HL-60/S4 treated with retinoic acid at 250 ng/mL for 4 days and 3 days (cell line): Measurements from ENCODE around the gene AGAP6.
"Not testable (repeated sequence)": the region's sequence is repeated elsewhere in the genome, so short reads cannot be mapped to it uniquely, and the experiment has no call there.

Experiments used
- in situ Hi-C: fragments of 300-500 bp; cut with MboI; formaldehyde crosslinking; loops from 2 replicates; pipeline ENCODE4 v1.7.0; 2022; ENCODE audit warnings: low sequenced_read_pairs

Gene AGAP6

DNA sequence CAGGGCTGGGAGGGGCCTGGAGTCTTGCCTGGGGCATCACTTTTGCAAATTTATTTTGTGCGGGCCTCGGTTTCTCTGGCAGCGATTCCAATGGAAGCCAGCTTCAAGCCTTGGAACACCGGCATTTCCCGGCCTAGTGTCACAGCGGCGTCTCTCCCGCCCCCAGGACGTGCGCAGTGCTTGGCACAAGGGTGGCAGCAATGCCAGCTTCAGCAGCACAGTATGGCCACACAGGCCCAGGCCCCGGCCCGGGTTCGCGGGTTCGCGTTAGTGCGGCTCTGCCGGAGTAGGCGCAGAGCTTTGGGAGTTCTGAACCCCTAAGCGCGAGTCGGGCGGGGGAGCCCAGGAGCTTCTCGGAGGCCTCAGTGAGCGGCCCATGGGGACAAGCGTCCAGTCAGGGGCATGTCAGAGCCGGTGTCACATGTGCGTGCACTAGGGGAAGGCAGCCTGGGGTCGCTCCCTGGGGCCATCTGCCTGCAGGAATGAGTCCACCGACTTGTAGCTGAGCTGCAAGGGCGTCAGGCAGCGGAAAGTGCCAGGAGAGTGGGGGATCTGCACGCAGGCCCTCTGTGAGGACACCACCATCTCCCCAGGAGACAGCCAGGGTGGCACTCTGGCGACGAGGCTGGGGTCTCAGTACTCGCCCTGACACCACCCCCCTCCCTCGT is 36.6 kb downstream of the AGAP6 start:
- in situ Hi-C loops: not testable (repeated sequence)

DNA sequence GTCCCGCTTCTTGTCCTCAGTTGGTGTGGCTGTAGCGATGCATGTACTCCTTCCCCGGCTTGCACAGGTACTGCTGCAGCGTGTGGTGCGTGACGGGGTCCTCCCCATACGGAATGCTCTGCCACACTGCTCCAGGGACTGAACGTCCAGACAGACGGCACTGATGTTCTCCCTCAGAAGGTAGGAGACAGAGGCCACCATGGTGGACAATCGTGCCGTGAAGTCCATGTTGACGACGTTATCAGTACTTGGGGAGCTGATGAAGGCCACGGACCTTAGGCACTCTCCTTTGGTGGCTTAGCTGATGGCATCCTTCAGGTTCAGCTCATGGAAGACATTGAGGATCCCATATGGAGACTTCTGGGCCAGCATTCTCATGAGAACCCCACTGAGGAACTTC is 37.4 kb downstream of the AGAP6 start:
- in situ Hi-C loops: no loop called here

DNA sequence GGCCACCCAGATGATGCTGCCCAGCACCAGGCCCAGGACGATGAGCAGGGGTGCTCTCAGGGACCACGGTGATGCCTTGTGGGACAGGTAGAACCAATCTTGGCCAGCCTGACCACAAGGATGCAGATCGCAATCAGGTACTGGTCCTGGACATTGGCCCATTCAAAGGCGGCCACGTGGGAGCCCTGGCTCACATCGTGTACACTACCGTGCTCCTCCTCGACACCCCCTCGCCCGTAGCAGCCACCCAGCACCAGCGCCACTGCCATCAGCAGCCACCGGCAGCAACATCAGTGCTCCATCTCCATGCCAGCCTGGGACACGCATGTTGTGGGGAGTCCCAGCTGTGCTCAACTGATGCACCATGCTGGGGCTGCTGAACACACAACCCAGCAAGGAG is 39.0 kb downstream of the AGAP6 start:
- in situ Hi-C loops: no loop called here

DNA sequence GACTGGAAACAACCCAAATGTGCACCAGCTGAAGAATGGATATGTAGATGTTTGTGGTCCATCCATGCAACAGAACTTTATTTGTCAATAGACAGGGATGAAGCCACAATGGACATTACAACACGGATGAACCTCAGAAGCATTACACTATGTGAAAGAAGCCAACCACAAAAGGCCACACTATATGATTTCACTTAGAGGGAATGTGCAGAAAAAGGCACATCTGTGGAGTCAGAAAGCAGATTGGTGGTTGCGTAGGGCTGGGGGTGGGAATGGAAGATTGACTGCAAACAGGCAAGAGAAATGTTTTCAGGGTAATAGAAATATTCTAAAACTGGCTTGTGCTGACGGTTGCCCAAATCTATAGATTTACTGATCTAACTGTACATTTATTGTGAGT is 45.3 kb downstream of the AGAP6 start:
- in situ Hi-C loops: no loop called here

DNA sequence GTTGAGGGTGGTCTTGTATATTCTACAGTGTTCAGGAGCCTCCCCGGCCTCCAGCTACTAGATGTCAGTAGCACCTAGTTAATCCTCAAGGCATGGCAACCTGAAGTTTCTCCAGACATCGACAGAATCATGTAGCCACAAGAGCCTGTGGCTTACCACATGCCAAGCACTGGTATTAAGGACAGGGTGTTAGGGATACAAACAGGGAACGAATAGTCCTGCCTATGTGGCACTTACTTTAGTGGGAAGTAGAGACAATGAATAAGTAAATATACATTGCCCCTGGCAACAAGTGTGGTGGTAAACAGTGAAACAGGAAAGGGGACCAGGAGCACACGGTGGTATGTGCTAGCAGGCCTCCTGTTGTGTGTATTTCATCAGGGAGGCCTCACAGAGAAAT is 47.1 kb downstream of the AGAP6 start:
- in situ Hi-C loops: not testable (repeated sequence)

DNA sequence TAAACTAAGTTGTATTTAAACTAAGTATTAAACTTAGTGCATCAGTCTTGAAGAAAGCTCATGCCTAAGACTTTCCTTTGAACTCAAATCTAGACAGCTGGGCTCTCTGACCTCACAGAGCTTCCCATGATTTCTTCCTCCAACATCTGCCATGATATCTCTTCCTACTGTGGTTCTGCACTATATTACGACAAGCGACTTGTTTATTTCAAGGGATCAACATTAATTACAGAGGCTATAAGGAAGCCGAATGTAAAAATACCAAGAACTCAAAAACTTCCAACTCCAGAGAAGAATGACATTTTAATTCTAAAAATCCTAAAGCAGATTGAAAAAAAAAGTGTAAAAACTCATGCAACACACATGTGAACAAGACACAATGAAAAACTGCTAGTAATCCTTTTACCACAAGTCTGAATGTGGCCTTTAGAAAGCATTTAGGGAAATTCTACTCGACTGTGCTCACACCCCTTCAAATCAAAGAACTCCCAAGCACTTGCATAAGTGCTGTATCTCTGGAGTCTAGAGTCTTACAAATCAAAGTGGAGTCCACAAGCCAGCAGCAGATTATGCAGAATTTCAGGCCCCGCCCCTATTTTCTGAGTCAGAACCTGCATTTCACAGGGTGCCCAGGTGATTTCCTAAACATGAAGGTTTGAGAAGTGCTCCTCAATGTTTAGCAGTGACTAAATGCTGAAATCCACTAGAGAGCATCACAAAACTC is 56.9 kb downstream of the AGAP6 start:
- in situ Hi-C loops: no loop called here

DNA sequence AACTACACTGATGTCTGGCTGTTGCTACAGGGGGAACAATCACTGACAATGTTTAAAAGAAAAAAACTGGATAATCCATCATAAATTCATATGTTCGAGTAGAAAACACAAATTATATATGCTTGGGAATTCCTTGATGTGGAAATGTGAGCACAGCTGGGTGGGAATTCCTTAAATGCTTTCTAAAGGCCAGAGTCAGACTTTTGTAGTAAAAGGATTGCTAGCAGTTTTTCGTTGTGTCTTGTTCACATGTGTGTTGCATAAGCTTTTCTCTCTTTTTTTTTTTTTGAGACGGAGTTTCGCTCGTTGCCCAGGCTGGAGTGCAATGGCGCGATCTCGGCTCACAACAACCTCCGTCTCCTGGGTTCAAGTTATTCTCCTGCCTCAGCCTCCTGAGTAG is 58.3 kb downstream of the AGAP6 start:
- in situ Hi-C loops: not testable (repeated sequence)

DNA sequence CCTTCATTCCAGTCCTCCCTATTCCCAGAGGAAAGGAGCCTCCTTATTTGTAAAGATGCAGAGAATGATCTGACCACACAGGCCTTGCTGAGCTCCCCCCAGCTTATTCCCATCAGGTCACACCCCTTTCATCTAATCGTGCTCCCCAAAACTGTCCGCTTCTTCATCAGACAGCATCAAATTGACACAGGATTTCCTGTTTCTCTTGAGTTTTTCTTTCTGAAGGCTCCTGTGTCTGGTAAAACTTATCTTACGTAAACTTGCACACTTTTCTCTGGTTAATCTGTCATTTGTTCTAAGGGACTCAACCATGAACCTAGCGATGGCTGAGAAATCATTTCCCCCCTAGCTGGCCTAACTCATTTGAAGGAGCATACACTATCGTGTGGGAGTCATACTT is 59.4 kb downstream of the AGAP6 start:
- in situ Hi-C loops: not testable (repeated sequence)

DNA sequence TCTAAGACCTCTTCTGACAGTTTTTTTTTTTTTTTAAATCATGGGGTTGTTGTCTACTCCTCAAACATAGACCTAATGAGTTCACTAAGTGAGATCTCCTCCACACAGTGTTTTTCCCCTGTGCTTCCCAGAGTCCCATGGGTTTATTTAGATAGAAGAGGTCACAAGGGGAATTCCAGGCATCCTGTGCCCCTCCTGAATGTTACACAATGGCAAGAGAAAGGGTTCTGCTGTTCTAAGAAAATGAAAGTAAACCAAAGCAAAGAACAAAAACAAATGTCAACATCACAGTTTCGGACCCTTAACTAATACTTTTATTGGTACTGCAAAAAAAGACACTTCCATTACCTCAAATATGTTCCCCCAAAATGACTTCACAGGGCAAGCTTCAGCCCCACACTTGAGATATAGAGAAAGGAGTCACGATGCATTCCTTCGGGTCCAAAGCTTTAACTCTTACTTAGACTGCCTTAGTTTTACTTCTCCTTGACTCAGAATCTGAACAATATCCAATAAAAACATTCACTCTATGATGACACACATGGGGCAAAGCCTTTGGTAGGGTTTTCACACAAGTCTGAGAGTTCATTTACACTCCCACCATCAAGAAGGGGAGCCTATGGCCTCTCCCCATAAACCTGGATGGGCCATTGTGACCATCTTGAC is 63.9 kb downstream of the AGAP6 start:
- in situ Hi-C loops: not testable (repeated sequence)

DNA sequence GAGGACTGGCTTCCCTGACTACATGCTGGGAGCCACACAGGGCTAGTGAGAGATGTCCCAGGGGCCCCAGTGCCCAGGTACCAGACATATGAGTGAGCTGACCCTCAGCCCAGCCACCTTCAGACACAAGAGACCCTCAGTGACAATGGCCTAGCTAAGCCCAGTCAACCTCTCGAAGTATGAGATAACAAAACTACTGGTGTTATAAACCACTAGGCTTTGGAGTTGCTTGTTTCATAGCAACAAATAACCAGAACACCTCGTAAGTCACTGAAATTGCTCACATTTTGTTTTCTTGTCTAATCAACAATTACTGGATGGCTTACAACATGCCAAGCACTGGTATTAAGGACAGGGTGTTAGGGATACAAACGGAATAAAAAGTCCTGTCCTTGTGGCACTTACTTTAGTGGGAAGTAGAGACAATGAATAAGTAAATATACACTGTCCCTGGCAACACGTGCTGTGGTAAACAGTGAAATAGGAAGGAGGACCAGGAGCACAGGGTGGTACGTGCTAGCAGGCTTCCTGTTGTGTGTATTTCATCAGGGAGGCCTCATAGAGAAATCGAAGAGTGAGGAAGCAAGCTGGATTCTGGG is 64.7 kb downstream of the AGAP6 start:
- in situ Hi-C loops: not testable (repeated sequence)

DNA sequence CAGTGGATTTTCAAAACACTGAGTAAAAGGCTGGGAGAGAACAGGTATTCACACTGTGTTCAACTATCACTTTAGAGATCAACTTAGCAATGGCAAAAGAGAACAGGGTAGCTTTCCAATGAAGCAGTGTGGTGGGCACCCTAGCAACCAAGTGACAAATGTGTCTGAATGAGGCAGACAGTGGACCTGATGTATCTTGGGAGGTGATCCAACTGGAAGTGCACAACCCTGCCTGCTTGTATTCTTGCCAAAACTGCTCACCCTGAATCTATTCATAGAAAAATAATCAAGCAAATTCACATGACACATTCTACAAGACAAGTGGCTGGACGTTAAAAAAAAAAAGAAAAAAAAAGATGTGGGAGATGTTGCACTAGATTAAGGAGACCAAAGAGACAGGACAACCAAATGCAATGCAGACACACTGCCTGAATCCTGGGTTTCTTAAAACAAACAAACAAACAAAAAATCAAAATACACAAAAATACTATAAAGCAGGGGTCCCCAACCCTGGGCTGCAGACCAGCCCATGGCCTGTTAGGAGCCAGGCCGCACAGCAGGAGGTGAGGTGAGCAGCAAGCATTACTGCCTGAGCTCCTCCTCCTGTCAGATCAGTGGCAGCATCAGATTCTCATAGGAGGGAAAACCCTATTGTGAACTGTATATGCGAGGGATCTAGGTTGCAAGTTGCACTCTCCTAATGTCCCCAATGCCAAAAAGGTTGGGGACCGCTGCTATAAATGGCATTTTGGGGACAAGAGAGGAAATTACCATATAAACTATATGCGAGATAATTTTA is 67.5 kb downstream of the AGAP6 start:
- in situ Hi-C loops: not testable (repeated sequence)

DNA sequence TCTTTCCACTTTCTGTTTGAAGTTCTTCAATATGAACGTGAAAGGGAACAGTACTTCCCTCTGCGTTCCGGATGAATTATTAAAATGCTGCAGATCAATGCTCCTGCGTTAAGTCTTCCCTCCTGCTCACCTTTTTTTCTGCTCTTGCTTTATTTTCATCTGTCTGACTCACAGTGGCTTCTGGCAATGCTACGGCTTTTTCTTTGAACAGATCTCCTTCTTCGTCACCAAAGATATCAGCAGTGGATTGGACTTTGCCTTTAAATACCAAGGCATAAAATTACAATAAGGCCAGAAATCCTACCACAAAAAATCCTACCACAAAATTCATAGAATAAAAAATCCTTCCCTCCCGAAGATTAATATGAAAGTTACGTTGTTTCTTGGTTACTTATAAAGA is 68.4 kb downstream of the AGAP6 start:
- in situ Hi-C loops: not testable (repeated sequence)

DNA sequence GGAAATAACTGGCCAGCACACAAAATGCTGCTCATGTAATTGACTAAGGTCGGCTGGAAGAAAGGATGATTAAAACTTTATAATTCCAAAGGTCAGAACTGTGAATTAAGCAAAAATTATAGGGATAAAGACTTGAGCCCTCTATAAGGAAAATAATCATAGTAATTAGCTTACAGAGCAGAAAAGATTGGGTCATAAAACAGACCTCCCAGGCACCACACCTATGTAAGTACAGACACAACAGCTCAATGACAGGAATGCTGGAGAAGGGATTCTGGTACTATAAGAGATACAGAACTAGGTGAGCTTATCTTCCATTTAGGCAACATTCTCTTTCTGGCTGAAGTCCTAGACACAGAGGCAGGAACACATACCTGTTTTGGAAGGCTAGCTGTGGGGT is 70.5 kb downstream of the AGAP6 start:
- in situ Hi-C loops: not testable (repeated sequence)

DNA sequence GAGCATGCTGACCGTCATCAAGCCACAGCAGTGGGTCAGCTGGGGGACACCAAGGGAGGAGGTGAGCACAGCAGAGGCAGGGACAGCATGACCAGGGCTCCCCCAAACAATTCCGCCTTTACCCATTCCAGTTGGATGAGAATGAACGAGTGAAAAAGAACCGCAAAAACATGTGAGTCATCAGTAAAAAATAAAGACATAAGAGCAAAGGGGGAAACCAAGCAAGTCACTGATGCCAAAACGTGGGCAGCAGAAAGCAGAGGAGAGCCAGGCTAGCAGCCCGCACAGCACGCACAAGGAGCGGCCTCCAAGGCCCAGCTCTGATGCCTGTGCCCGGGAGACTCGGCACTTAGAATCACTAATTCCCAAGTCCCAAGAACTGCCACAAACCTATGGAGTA is 71.7 kb downstream of the AGAP6 start:
- in situ Hi-C loops: not testable (repeated sequence)
